Epidermal melanocyte (primary cell): Measurements from ENCODE around the gene WDCP.
"Not testable (repeated sequence)": the region's sequence is repeated elsewhere in the genome, so short reads cannot be mapped to it uniquely, and the experiment has no call there.

ENCODE experiments used
- DNase-seq: peaks from one replicate; pipeline ENCODE4 v3.0.0; 2011; ENCODE audit warnings: low spot score; ENCODE audit not compliant: insufficient read length

WDCP gene

DNA sequence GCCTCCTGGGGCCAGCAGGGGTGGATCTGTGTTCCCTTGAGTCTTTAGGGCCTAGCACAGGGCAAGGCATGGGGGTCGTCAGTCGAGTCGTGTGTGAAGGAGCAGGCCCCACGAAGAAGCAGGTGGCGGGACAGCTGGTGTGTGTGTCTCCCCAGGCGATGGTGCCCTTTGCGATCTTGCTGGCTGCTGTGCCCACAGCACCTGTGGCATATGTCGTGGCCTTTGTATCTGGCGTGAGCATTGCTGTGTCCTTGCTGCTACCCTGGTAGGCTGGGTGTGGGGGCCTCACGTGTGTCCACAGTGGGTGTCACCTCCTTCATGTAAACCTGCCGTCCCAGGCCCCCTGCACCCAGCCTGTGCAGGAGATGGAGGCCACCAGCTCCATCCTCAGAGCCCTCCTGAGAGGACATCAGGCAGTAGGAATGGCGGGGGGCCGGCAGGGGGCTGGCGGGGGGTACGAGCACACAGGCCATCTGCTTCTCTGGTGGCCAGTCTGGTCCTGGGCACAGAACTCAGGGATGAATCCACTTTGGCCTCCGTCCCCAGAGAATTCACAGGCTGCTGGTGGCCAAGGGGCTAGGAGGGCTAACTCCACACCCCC lies 24.1 kb downstream of the WDCP start:
- DNase-seq = no peak

DNA sequence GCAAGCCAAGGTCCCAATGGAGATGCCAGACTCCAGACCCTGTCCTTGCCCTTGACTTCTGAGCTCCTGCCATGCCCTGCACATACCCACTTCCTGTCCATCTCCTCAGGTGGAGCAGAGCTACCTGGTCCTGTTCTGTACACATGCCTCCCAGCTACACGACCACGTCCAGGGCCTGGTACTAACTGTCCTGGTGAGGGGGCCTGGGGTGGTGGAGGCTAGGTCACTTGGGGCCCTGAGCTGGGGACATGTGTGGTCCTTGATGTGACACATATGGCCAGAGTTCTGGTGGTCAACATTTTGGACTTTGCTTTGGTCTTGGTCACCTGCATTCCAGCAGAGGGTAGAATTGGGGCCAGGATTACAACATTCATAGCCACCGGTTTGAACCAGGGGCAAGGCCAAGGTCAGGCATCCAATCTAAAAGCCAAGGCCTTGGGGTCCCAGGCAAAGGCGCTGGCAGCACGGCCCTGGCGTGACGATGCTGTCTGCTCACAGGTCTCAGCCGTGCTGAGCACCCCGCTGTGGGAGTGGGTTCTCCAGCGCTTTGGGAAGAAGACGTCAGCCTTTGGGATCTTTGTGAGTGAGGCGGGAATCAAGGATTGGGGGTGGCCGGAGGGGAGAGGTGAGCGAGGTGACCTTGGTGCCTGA lies 24.7 kb downstream of the WDCP start:
- DNase-seq = no peak

DNA sequence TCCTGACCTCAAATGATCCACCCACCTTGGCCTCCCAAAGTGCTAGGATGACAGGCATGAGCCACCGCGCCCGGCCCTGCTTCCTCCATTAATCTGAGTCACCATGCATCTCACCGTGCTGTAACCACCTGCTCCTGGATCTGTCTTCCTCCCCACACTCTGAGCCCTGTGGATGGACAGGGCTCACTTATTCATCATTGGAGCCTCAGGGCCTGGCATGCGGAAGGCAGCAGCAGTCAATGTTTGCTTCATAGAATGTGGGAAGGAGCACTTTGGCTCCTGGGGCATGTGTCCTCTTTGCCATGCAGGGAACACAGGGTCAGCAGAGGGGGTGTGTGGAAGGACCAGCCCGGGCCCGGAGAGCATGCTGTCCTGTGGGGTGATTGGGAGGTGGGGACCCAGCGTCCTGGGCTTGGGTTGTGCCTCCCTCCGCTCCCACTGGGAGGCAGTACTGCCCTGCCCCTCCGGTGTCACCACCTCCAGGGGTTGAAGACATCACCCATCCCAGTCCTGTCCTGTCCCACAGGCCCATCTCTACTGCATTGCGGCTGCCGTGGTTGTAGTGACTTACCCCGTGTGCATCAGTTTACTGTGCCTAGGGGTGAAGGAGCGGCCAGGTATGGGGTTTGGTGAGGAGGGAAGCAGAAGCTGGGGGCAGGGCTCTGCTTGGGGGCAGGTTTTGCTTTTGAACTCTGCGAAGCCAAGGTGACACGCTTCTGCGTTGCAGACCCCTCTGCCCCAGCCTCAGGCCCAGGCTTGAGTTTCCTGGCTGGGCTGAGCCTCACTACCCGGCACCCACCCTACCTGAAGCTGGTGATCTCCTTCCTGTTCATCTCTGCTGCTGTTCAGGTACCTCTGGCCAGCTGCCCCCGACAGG lies 25.8 kb downstream of the WDCP start:
- DNase-seq = no peak

DNA sequence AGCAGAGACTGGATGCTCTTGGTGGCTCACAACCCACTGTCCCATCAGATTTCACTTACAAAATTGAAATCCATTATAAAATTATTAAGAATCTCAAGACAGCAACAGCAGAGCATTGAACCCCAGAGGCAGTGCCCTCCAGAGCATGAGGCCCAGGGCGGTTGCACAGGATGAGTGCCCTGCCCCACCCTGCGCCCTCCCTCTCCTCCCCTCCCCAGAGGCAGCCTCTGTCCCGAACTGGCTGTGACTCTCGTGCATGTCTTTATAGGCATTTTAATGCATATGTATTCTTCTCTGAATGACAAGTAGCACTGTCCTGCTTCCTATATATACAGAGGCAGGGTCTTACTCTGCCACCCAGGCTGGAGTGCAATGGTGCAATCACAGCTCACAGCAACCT lies 26.9 kb downstream of the WDCP start:
- no peak for DNase-seq

DNA sequence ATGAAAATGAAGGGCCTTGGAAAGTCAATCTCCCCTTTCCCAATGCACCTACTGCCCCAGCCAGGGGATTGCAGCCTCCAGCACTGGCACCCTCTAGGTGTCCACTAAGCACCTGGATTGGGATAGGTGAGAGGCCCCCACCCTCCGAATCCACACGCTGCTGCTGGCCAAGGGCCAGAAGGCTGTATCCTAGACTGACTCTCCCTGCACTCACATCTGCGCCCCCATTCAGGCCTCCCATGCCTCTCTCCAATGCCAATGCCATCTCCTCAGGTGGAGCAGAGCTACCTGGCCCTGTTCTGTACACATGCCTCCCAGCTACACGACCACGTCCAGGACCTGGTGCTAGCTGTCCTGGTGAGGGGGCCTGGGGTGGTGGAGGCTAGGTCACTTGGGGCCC lies 27.5 kb downstream of the WDCP start:
- DNase-seq = no peak

DNA sequence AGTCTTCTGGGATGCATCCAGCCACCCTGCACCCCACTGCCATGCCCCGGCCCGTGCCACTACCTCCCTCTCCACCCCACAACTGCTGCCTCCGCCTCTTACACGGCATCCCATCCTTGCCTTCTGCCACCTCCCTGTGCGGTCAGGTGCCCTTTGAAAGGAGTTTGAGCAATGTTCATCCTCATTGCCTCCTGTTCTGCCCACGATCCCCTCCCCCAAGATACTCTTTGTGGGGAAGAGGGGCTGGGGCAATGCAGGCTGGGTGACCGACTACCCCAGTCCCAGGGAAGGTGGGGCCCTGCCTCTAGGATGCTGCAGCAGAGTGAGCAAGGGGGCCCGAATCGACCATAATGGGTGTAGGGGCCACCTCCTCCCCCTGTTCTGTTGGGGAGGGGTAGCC lies 28.9 kb downstream of the WDCP start:
- no peak for DNase-seq

DNA sequence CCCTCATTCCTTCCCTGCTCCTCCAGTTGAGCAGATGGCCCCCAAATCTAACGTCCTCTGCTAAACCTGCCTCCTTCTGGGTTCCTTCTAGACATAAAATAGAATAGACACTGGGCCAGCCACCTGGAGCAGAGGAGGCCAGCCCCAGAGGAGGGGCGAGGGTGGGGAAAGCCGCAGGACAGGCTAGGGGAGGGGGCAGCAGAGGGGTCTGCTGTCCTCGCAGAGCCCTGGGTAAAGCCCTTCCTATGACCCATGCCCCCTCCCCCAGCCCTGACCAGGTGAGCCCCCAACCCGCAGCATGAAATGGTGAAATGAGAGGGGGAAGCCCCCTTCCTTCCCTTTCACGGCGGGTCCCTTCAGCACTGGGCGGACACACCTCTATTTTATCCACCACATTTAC lies 29.5 kb downstream of the WDCP start:
- no peak for DNase-seq

DNA sequence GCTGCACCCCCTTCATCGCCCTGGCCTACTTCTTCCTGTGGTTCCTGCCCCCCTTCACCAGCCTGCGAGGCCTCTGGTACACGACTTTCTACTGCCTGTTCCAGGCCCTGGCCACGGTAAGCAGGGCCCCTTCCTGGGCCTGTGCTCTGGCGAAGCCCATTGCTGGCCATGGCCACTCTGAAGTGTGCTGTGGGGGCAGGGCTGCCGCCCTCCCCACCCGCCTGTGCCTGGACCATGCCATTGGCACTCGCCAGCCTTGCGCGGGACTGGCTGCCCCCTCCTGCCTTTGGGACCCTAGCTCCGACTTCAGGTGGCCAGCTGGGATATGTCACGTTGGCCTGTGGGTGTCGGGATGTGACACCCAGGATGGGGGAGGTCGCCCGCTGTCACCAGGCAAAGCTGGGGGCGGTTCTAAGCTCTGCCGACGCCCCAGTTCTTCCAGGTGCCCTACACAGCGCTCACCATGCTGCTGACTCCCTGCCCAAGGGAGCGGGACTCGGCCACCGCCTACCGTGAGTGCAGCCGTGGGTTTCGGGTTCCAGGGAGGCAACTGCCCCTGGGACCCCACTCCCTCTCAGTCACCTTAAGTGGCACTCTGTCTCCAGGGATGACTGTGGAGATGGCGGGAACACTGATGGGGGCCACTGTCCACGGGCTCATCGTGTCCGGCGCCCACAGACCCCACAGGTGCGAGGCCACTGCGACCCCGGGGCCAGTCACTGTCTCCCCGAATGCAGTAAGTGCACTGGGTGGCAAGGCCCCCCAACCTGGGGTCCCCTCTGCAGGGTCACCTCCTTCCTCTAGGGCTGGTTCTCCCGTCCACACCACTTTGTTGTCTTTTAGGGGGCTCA lies 30.1 kb downstream of the WDCP start:
- no peak for DNase-seq

DNA sequence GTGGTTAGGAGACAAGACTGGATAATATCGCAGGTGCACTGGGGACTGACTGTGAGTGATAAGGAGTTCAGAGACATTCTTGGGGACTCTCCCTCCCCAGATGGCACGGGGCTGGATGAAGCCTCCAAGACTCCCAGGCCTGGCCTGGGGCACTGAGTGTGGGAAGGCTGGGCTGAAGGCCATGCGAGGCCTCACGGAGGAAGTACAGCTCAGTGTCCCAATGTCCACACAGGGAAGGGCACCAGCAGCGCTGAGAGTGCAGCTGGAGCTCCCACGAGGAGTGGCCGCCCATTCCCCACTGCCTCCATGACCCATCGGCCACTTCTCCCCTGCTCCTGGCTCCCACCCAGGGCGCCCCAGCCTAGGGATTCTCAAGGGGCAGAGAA lies 30.8 kb downstream of the WDCP start:
- no peak for DNase-seq

DNA sequence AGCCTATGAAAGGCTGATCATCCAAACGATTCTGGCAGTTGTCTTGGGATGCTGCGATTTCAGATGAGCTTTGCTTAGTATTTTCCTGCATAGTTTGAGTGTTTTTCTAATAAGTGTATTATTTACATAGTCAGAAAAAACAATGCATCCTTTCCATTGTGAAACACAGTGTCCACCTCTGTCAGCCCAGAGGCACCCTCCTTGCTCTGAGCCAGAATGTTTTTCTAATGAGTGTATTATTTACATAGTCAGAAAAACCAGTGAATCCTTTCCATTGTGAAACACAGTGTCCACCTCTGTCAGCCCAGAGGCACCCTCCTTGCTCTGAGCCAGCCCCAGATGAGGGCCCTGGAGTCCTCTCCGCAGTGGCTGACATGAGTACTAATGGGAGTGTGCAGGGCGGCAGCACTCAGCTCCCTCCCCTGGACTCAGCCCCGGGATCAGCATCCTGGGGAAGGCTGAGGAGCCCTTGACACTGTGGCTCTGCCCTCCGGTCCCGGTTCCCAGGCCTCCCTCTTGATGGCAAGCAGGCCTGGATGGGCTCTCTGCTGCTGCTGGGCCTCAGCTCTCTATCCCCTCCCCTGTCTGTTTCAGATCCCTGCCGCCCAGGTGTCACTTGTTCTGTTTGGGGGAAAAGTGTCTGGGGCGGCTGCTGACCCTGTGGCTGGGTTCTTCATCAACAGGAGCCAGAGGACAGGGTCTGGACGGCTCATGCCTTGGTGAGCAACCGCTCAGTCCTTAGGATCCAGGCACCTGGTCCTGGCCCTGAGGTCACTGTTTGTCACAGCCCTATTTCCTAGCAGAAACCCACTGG lies 31.4 kb downstream of the WDCP start:
- DNase-seq = no peak

DNA sequence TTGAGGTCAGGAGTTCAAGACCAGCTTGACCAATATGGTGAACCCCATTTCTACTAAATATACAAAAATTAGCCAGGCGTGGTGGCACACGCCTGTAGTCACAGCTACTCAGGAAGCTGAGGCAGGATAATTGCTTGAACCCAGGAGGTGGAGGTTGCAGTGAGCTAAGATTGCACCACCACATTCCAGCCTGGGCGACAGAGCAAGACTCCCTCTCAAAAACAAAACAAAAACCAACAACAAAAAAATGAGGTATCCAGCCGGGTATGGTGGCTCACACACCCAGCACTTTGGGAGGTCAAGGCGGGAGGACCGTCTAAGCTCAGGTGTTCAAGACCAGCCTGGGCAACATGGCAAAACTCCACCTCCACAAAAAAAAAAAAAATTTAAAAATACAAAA lies 32.3 kb downstream of the WDCP start:
- DNase-seq = not testable (repeated sequence)

DNA sequence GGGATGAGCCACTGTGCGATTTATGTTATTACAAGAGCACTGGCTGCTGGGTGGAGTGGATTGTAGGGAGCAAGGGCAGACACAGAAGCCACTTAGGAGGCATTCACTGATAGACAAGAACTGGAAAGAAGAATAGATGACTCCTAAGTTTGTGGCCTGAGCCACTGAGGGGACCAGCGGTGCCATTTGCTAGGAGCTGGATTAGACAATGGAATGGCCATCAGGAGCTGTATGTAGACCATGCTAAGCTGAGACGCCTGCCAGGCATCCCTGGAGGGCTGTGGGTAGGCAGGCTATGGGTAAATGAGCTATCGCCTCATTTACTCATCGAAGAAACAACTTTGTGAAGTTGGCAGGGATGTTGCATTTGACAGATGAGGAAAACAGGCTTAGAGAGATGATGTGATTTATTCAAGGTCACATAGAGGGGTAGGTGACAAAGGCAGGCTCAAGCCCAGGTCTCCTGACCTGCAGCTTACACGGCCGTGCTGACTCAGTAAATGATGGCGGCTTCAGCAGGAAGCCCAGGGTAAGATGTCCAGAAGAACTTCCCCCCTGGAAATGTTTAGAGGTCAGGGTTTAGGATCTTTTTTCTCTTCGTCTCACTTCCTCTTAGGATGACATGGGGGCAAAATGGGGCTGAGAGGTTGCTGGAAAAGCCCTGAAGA lies 34.5 kb downstream of the WDCP start:
- DNase-seq = no peak

DNA sequence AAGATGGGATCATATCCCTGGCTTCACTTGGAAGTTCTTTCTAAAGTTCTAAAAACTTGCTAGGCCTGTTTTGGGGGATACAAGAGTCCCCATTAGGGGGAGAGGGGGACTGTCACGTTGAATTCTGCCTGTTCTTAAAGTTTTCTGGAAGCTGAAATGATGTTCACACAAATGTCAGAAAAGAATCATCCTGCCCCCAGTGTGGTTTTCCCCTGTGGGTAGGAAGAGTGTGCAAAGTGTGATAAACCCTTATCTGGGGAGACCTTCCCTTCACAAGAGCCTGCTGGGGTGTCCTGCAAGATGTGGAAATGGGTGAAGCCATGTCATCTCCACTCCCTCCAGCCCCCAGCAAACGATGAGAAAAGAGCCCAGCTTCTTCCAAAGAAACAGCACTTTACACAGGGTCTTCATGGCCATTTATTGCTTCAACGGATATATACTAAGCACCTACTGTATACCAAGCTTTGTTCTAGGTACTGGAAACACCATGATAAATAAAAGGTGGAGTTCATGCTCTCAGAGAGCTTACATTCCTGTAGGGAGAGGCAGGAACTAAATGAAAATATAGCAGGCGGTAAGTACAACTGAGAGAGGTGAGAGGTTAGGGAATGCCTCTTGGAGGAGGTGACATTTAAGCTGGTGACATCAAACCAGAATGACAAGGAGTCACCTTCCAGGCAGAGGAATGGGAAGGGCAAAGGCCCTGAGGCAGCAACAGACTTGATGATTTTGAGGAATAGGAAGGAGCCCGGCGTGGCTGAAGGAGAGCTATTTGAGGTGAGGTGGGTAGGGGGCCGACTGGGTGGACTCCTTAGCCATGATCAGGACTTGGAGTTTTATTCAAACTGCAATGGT lies 35.7 kb downstream of the WDCP start:
- no peak for DNase-seq

DNA sequence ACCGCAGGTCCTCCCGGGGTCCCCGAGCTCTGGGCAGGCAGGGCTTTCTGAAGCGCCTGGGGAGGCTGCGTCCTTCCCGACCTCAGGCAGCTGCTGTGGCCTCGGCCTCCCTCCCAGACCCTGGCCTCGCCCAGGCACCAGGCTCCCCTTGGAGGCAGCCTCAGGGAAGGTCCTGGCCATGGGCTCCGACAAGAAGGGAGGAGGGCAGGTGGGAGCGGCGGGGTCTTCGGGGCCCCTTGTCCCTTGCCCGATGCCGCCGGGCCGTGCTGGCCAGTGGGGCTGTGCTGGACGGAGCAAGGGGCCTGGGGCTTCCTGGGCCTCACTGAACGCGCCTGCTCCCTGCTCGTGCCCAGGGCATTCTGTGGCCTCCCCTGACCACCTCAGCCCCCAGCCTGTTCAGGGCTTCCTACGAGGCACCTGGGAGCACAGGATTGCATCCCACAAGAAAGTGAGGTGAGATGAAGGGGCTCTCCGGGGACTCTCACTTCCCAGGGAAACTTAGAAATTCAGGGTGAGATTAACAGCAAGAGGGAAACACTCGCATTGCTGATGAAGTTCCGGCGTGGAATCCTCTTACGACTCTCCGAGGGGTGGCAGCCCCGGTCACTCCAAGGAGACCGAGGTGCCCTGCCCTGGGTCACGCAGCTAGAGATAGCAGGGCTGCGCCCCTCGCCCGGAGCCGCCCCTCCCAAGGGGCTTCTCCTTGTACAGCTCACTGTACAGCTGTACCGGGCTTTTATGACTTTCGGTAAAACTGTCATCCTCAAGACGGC lies 36.5 kb downstream of the WDCP start:
- no peak for DNase-seq

DNA sequence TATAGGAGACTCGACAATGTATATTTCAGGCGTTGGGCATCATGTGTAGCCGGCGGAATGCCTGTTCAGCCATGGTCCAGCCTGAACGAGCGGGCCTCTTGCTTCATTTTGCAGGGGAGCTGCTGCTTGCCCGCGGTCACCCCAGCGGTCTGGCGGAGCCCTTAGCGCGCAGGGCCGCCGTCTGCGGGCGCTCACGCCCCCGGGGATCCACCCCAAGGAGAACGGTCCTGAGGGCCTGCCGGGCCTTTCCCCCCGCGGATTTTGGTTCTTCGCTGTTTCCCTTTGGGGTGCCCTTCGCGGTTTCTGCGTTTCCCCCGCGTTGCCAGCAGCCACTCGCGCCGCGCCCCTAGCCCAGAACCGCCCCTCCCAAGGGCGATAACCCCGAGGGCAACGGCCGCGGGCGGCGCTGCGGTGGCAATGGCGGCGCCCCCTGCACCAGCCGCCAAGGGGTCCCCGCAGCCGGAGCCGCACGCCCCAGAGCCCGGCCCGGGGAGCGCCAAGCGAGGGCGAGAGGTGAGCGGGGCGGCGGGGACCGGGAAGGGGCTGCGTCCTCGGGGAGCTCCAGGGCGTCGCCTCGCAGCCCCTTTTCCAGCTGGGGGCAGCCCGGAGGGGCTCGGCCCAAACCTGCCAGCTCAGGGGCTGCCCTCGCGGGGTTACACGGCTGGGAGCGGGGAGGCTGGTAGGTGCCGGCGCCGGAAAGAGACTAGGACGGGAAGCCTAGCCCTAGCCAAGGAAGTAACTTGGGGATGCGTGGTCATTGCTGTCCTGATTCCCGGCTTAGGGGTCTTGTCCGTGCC lies 37.3 kb downstream of the WDCP start, which contains the start of gene MFSD2B:
MFSD2B (plus strand) TSS at position 406 of the 797 bp plus-strand sequence; CDS start at position 418, 12 bp downstream.
- no peak for DNase-seq

DNA sequence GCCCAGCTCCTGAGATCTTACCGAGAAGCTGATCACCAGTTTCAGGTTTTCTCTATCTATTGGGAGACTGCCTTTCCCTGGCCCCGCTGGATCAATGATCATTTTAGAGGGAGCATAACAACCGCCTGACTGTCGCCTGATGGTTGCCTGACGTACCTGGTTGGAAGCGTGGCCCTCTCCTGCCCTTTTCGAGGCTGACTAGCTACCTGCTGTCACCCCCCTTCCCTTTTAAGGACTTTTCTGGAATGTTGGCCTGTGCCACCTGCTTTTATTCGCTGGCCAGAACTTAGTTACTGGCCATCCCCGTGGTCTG lies 37.9 kb downstream of the WDCP start:
- DNase-seq = no peak

DNA sequence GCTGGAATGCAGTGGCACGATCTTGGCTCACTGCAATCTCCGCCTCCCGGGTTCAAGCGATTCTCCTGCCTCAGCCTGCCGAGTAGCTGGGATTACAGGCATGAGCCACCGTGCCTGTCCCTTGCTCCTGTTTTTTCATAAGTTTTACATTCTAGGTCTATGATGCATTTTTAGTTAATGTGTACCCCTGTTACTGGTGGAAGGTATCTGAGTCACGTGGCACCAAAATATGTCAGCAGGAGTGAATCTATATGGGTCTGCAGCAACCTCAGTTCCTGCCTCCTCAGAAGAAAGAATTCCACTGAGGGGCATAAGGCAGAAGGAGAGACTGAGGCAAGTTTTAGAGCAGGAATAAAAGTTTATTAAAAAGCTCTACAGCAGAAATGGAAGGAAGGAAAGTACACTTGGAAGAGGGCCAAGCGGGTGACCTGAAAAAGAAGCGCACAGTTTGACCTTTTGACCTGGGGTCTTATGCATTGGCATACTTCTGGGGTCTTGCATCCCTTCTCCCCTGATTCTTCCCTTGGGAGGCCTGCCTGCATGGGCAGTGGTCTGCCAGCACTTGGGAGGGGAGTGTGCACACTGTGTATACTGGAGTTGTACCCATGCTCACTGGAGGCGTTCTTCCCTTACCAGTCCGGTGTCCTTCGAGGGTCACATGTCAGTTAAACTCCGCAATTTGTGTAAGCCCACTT lies 38.4 kb downstream of the WDCP start:
- no peak for DNase-seq
